Measurements from ENCODE around the gene COL4A2.

DNA sequence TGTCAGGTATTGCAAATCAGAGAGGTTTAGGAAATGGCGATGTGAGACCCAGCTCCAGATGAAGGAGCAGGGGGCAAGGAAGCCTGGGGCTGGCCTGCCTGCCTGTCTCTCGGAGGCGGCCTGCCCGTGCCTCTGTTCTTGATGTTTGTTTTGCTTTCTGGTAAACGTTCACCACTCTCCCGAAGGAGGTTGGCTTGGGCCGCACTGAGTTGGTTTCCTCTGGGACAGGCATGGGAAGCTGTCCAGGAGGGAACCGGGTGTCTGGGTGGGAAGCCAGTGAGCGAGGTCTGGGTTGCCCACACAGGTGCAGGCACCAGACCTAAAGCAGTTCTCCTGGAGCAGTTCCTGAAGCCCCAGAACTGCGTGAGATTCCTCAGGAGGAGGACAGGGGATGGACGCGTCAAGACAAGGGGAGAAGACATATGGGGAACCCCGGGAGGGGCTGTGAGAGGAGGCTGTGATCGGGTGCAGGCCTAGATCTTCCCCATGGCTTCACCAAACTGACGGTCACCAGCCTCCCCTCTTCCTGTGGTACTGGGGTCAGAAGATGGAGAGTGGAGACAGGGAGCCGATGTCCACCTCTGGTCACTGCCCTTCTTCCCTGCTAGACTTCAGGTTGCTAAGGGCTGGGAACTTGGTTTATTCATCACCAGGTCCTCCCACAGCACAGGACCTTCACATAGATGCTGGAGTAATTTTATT, 15.2 kb downstream of the COL4A2 start:
- TF ChIP-seq EZH2 (IDR thresholded peaks at IDR 0.05; ENCODE audit: low read length, unreplicated experiment) = no peak
- TF ChIP-seq, protein P1, sequence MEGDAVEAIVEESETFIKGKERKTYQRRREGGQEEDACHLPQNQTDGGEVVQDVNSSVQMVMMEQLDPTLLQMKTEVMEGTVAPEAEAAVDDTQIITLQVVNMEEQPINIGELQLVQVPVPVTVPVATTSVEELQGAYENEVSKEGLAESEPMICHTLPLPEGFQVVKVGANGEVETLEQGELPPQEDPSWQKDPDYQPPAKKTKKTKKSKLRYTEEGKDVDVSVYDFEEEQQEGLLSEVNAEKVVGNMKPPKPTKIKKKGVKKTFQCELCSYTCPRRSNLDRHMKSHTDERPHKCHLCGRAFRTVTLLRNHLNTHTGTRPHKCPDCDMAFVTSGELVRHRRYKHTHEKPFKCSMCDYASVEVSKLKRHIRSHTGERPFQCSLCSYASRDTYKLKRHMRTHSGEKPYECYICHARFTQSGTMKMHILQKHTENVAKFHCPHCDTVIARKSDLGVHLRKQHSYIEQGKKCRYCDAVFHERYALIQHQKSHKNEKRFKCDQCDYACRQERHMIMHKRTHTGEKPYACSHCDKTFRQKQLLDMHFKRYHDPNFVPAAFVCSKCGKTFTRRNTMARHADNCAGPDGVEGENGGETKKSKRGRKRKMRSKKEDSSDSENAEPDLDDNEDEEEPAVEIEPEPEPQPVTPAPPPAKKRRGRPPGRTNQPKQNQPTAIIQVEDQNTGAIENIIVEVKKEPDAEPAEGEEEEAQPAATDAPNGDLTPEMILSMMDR (conservative IDR thresholded peaks at IDR 0.05; ENCODE audit: low read depth, low read length) = no peak
